ENCODE data around the gene SEMA3C. TPM values are rescaled to one million over a fixed set of nuclear protein-coding genes. Genes with fewer than 3 reads are reported as not detected.

Gene SEMA3C
- total and polyA plus RNA-seq, 4 donors = 3.3 to 86.8 (median 15.9) TPM

DNA sequence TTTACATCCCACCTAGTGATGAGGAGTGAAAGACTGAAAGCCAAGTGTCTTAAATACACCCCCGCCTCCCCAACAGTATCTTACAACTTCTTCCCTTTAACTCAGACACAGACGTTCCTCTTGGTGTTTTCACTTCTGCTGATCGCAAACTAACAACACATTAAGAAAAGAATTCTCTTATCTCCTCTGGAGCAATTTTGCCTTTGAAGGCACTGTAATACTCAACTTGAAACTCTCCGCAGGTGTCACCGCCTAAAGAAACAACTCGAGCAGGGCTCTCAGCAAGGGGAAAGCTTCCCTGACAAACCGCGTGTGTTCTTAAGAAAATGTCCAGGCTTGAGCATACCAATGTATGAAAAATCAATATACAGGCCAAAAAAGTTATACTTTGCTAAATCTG lies 452 bp downstream of the SEMA3C start:
- no peak for ATAC-seq (ENCODE audit: low FRiP score)
- Histone ChIP-seq H3K27ac (ENCODE audit: low read depth in 1 of 2, low read length in 2 of 2) (peak overlapping the region in 1 of 2 donors; percentile 1), H3K36me3 (ENCODE audit: control insufficient read depth in 1 of 2, insufficient read depth in 2 of 2, low read length in 1 of 2) (no peaks in the 10 kb centered on the region), H3K4me3 (ENCODE audit: low read length in 2 of 2) (peak overlapping the region; percentile 58 to 70), H3K4me1 (ENCODE audit: control insufficient read depth in 1 of 2, insufficient read depth in 2 of 2, low read length in 2 of 2) (no peaks in the 10 kb centered on the region), H3K27me3 (ENCODE audit: control insufficient read depth in 1 of 2, insufficient read depth in 2 of 2, low read length in 1 of 2) (no peaks in the 10 kb centered on the region), H3K9me3 (ENCODE audit: control insufficient read depth, low read length) (no peaks in the 10 kb centered on the region)
- intact Hi-C loops (cut with DNase I) = loop anchor here (10.0 kb wide), 2 partner anchors 134 to 194 kb away; no protein-coding TSS in a partner anchor
- no peak for DNase-seq
- 6 to 9% methylated on average over 8 of the region's 8 CpGs for WGBS, 2 donors

GRCh38 chr7:80916770-80917741 lies 1.8 kb downstream of the SEMA3C start:
- Histone ChIP-seq H3K27me3 (ENCODE audit: control insufficient read depth in 1 of 2, insufficient read depth in 2 of 2, low read length in 1 of 2) (no peaks in the 10 kb centered on the region), H3K9me3 (ENCODE audit: control insufficient read depth, low read length) (no peaks in the 10 kb centered on the region), H3K36me3 (ENCODE audit: control insufficient read depth in 1 of 2, insufficient read depth in 2 of 2, low read length in 1 of 2) (no peaks in the 10 kb centered on the region), H3K27ac (ENCODE audit: low read depth in 1 of 2, low read length in 2 of 2) (no peak overlapping the region), H3K4me1 (ENCODE audit: control insufficient read depth in 1 of 2, insufficient read depth in 2 of 2, low read length in 2 of 2) (no peaks in the 10 kb centered on the region), H3K4me3 (ENCODE audit: low read length in 2 of 2) (no peak overlapping the region)
- no peak for DNase-seq
- ATAC-seq (ENCODE audit: low FRiP score) = no peak
- intact Hi-C loops (cut with DNase I) = loop anchor here (10.0 kb wide), 2 partner anchors 132 to 192 kb away; no protein-coding TSS in a partner anchor
- WGBS, 2 donors = 82 to 85% methylated on average over 3 of the region's 3 CpGs

- Histone ChIP-seq H3K9me3 (ENCODE audit: control insufficient read depth, low read length) (no peaks in the 10 kb centered on the region), H3K36me3 (ENCODE audit: control insufficient read depth in 1 of 2, insufficient read depth in 2 of 2, low read length in 1 of 2) (no peaks in the 10 kb centered on the region), H3K27me3 (ENCODE audit: control insufficient read depth in 1 of 2, insufficient read depth in 2 of 2, low read length in 1 of 2) (no peaks in the 10 kb centered on the region), H3K27ac (ENCODE audit: low read depth in 1 of 2, low read length in 2 of 2) (no peak overlapping the region), H3K4me3 (ENCODE audit: low read length in 2 of 2) (no peak overlapping the region), H3K4me1 (ENCODE audit: control insufficient read depth in 1 of 2, insufficient read depth in 2 of 2, low read length in 2 of 2) (no peaks in the 10 kb centered on the region)
- intact Hi-C loops (cut with DNase I) = loop anchor here (10.0 kb wide), 2 partner anchors 125 to 185 kb away; no protein-coding TSS in a partner anchor
- WGBS, 2 donors = 29 to 42% methylated on average over 1 of the region's 1 CpG
- DNase-seq (no peak), ATAC-seq (ENCODE audit: low FRiP score) (no peak)
These were observed 8.6 kb downstream of the SEMA3C start for GRCh38 chr7:80910228-80910627.

DNA sequence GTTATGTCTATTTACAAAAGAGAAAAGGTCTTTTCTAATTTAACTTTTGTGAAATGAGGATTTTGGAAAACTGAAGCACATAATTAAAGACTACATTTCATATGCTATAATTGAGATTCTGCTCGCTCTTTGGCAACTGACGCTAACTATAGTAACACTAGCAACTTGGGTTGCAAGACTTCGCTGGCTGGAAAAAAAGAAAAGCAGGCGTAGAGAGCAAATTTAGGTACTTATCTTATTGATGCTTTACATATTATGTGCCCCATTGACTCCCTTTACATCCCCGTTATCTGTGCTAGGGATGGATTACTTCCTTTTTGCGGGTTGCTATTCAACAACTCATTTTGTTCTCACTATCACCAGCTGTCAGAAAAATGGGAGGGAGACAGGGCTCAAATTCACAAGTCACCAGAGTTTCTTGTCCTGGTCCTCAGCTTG lies 10.5 kb downstream of the SEMA3C start:
- Histone ChIP-seq H3K36me3 (ENCODE audit: control insufficient read depth in 1 of 2, insufficient read depth in 2 of 2, low read length in 1 of 2) (no peaks in the 10 kb centered on the region), H3K27ac (ENCODE audit: low read depth in 1 of 2, low read length in 2 of 2) (no peak overlapping the region), H3K4me1 (ENCODE audit: control insufficient read depth in 1 of 2, insufficient read depth in 2 of 2, low read length in 2 of 2) (no peaks in the 10 kb centered on the region), H3K4me3 (ENCODE audit: low read length in 2 of 2) (no peak overlapping the region), H3K27me3 (ENCODE audit: control insufficient read depth in 1 of 2, insufficient read depth in 2 of 2, low read length in 1 of 2) (no peaks in the 10 kb centered on the region), H3K9me3 (ENCODE audit: control insufficient read depth, low read length) (no peaks in the 10 kb centered on the region)
- intact Hi-C loops (cut with DNase I) = no loop called here
- DNase-seq (no peak), ATAC-seq (ENCODE audit: low FRiP score) (no peak)
- 67 to 77% methylated on average over 6 of the region's 6 CpGs for WGBS, 2 donors

- Histone ChIP-seq H3K9me3 (ENCODE audit: control insufficient read depth, low read length) (no peaks in the 10 kb centered on the region), H3K4me1 (ENCODE audit: control insufficient read depth in 1 of 2, insufficient read depth in 2 of 2, low read length in 2 of 2) (peaks cover 0 to 3% of the 10 kb centered on the region in 2 donors), H3K4me3 (ENCODE audit: low read length in 2 of 2) (no peak overlapping the region), H3K27ac (ENCODE audit: low read depth in 1 of 2, low read length in 2 of 2) (no peak overlapping the region), H3K27me3 (ENCODE audit: control insufficient read depth in 1 of 2, insufficient read depth in 2 of 2, low read length in 1 of 2) (no peaks in the 10 kb centered on the region), H3K36me3 (ENCODE audit: control insufficient read depth in 1 of 2, insufficient read depth in 2 of 2, low read length in 1 of 2) (no peaks in the 10 kb centered on the region)
- intact Hi-C loops (cut with DNase I) = no loop called here
- ATAC-seq (ENCODE audit: low FRiP score) (no peak), DNase-seq (no peak)
- WGBS, 2 donors = 89 to 91% methylated on average over 4 of the region's 4 CpGs
These were observed 11.2 kb downstream of the SEMA3C start for GRCh38 chr7:80907612-80908011.

DNA sequence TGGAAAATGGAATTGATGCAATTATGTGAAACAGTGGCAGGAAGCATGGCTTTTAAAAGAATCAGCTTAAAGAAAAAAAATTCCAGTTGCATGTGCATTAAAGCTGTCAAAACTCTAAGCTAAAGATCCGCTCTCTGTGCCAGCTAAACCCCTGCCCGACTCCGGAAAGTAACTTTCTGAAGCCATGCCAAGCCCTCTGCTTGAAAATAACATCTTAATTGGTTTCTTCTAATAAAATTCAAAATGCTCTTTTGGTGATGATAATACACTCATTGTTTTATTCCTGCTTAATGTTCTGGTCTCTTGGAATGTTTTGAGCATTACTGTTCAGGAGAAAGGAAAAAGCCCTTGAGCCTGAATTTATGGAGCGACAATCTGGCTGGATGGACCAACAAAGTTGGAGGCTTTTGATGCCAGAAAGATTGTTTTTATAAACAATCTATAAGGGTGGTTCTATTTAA lies 11.7 kb downstream of the SEMA3C start:
- no peaks in the 10 kb centered on the region for H3K9me3 ChIP-seq (ENCODE audit: control insufficient read depth, low read length)
- no peak for DNase-seq
- 73 to 85% methylated on average over 4 of the region's 4 CpGs for WGBS, 2 donors
- no peak overlapping the region for H3K4me3 ChIP-seq (ENCODE audit: low read length in 2 of 2)
- no peaks in the 10 kb centered on the region for H3K27me3 ChIP-seq (ENCODE audit: control insufficient read depth in 1 of 2, insufficient read depth in 2 of 2, low read length in 1 of 2)
- intact Hi-C loops (cut with DNase I) = no loop called here
- peaks cover 0 to 3% of the 10 kb centered on the region in 2 donors for H3K4me1 ChIP-seq (ENCODE audit: control insufficient read depth in 1 of 2, insufficient read depth in 2 of 2, low read length in 2 of 2)
- ATAC-seq (ENCODE audit: low FRiP score) = no peak
- no peaks in the 10 kb centered on the region for H3K36me3 ChIP-seq (ENCODE audit: control insufficient read depth in 1 of 2, insufficient read depth in 2 of 2, low read length in 1 of 2)
- no peak overlapping the region for H3K27ac ChIP-seq (ENCODE audit: low read depth in 1 of 2, low read length in 2 of 2)

GRCh38 chr7:80905334-80905733 lies 13.5 kb downstream of the SEMA3C start:
- intact Hi-C loops (cut with DNase I) = no loop called here
- Histone ChIP-seq H3K4me1 (ENCODE audit: control insufficient read depth in 1 of 2, insufficient read depth in 2 of 2, low read length in 2 of 2) (peaks cover 0 to 3% of the 10 kb centered on the region in 2 donors), H3K27ac (ENCODE audit: low read depth in 1 of 2, low read length in 2 of 2) (no peak overlapping the region)

GRCh38 chr7:80902716-80903308 lies 16.0 kb downstream of the SEMA3C start:
- ATAC-seq (ENCODE audit: low FRiP score) (no peak), DNase-seq (no peak)
- WGBS, 2 donors = 91 to 94% methylated on average over 6 of the region's 6 CpGs
- Histone ChIP-seq H3K4me3 (ENCODE audit: low read length in 2 of 2) (no peak overlapping the region), H3K27me3 (ENCODE audit: control insufficient read depth in 1 of 2, insufficient read depth in 2 of 2, low read length in 1 of 2) (no peaks in the 10 kb centered on the region), H3K4me1 (ENCODE audit: control insufficient read depth in 1 of 2, insufficient read depth in 2 of 2, low read length in 2 of 2) (peaks cover 0 to 3% of the 10 kb centered on the region in 2 donors), H3K9me3 (ENCODE audit: control insufficient read depth, low read length) (no peaks in the 10 kb centered on the region), H3K36me3 (ENCODE audit: control insufficient read depth in 1 of 2, insufficient read depth in 2 of 2, low read length in 1 of 2) (no peaks in the 10 kb centered on the region), H3K27ac (ENCODE audit: low read depth in 1 of 2, low read length in 2 of 2) (no peak overlapping the region)
- intact Hi-C loops (cut with DNase I) = no loop called here

More at GRCh38 chr7:80905334-80905733, 13.5 kb downstream of the SEMA3C start:
- Histone ChIP-seq H3K27me3 (ENCODE audit: control insufficient read depth in 1 of 2, insufficient read depth in 2 of 2, low read length in 1 of 2) (no peaks in the 10 kb centered on the region), H3K36me3 (ENCODE audit: control insufficient read depth in 1 of 2, insufficient read depth in 2 of 2, low read length in 1 of 2) (no peaks in the 10 kb centered on the region), H3K9me3 (ENCODE audit: control insufficient read depth, low read length) (no peaks in the 10 kb centered on the region), H3K4me3 (ENCODE audit: low read length in 2 of 2) (no peak overlapping the region)
- DNase-seq (no peak), ATAC-seq (ENCODE audit: low FRiP score) (no peak)
- WGBS, 2 donors = 69% methylated on average over 3 of the region's 3 CpGs
